GM21723 (cell line): ENCODE data around the gene ACVRL1.

Source experiments
- ATAC-seq: cut with Tn5 transposase; IDR thresholded peaks from one replicate; pipeline ENCODE4 v1.9.1; 2021; ENCODE audit warnings: mild to moderate bottlenecking, moderate library complexity; ENCODE audit not compliant: unreplicated experiment

ACVRL1 gene

GRCh38 chr12:51896236-51896635 is 11.1 kb upstream of the ACVRL1 start:
- ATAC-seq: no peak

DNA sequence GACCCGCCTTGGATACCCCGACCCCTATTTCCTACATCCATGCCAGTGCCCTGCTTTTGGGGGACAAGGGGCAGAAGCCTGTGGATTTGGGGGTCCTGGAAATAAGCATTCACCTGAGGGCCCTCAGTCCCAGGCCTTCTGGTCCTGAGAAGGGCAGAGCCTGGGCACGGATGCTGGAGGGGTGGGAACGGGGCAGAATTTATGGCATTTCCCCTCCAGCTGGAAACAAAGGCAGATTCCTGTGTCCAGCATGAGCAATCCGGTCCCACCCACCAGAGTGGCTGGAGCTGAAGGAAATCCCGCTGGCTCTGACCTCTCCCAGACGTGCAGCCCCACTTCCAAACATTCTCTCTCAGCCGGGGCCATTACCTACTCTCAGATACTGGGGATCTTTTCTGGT is 10.1 kb upstream of the ACVRL1 start:
- ATAC-seq: no peak

- no peak for ATAC-seq
Observed at GRCh38 chr12:51898506-51898905, 8.8 kb upstream of the ACVRL1 start.

DNA sequence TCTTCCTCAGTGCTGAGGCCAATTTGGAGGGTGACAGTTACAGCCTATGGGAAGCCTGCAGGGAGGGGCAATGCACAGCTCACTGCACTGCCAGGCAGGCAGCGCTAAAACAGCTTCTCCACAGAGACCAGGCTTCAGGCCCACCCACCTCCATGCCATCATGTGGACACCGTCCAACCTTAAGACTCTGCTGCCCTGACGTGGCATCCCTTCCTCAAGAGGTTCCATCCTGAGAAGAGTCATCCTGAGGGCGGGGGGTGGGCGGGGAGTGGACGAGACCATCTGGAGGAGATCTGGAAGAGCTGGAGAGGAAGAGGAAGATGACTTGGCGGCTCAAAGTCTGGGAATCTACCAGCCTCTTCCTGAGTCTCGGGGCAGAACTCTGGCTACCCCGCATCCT is 8.4 kb upstream of the ACVRL1 start:
- ATAC-seq: no peak

- ATAC-seq: no peak
Observed at GRCh38 chr12:51900323-51900889, 6.9 kb upstream of the ACVRL1 start.

DNA sequence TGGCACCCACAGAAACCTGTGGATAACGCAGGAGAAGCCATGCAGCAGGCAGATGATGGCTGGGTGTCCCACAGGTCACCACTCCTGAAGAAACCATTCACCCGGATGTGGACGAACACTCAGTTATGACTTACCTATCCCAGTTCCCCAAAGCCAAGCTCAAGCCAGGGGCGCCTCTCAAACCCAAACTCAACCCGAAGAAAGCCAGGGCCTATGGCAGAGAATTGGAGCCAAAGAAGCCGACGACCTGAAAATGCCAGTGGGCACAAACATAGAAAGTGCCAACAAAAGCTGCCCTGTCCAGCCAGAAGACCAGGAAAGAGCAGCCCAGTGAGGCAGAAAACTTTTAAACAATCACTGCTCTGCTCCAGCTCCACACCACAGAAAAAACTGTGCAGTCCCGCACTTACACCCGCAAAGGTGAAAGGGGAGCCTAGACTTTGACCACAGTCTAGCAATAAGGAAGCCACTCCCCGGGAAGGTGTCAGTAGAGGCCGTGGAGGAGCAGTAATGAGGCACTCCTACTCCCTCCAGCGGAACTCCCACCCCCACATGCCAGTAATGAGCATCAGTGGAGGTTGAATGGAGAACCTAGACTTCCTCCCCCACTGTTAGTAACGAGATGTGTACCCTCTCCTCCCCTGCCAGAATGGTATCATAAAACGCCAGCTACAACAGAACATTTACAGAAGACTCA is 6.0 kb upstream of the ACVRL1 start:
- no peak for ATAC-seq

DNA sequence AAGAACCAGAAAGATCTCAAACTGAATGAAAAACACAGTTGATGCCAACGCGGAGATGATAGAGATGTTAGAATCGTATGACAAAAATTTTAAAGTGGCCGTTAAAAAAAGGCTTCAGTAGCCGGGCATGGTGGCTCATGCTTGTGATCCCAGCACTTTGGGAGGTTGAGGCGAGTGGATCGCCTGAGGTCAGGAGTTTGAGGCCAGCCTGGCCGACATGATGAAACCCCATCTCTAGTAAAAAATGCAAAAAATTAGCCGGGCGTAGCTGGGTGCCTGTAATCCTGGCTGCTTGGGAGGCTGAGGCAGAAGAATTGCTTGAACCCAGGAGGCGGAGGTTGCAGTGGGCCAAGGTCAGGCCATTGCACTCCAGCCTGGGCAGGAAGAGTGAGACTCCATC is 5.4 kb upstream of the ACVRL1 start:
- ATAC-seq: no peak

DNA sequence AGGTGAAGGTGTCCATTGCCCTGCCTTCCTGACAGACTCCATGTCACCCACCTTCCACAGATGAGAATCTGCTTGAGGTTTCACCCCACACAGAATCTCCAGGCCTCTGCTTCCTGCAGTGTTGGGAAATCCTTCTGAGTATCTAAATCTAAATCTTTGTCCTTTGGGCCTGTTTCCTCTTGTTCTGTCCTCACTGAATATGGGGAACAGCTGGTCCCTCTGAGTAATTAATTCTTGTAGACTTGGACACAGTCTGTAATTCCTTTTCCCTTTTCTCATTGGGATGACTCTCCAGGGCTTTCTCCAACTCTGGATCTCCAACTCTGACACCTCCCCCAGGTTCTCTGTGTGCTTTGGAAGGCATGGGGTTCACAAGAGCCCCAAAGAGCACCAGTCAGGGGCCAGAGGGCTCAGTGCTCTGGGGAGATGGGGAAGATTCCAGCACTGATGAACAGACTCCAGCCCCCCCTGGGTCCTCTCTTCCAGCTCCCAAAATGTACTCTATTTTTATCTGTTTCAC is 2.3 kb upstream of the ACVRL1 start:
- ATAC-seq: no peak

DNA sequence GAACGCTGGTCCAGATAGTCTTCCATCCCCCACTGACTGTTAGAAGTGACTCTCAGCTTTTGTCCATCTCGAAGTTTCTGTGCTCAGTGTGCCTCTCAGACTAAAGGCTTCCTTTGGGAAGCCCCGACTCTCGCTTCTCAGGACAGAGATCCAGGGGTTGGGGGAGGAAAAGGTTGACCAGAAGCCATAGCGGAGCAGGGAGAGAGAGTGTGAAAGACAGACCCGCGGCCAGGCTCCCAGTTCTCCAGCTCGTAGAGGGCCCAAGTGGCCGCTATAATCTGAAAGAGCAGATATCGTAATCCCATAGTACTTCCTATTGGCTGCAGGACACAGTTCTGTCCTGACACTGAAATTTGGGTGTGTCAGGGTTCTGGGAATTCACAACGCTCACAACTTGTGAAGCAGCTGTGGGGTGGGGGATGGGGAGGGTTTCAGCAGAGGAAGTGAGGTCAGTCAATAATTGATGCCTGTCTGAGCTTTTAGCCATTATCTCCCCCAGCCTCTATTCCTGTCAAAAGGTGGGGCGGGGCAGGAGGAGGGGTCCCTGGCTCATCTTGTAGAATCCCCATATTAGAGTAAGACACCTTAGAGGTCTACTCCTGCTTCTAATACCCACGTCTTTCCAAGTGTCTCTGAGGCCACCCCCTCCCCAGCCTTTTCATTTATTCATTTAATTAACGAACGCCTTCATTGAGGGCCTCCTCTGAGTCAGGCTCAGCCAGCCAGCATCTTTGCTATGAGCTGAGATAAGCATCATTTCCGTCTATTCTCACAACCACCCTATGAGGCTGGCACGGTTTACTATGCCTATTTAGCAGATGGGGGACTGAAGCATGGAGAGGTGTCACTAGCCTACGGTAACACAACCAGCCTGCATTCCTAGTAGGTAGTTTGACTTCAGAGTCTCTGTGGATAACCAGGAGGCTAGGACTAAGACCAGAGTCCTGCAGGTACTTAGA is 1.6 kb upstream of the ACVRL1 start:
- no peak for ATAC-seq

DNA sequence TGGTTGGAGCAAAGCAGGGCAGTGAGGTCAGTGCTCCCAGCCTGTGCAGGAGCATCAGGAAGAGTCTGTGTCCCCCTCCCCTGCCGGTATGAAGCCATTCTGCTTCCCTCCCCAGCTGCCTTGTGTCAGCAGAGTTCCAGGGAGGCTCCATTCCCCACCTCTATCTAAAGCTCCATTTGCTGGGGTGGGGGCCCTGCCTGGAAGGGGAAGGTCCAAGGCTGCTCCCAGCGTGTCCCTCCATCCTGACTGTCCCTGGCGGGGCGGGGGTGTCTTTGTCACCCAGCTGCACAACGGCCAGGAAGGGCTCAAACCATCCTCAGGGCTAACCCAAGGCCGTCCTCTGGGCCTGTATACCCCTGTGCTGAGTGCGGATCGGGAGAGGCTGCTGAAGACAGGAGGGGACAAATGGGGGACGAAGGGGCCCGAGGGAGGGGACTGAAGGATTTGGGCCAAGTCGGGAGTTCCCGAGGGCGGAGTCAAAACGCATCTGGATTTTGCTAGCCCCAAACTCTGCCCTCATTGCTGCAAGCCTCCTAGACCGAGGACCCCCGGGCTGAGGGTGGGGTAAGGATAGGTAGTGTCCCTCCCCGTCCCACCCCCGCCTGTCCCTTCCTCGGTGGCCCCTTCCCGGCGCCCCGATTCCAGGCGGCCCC is 748 bp upstream of the ACVRL1 start:
- no peak for ATAC-seq

- no peak for ATAC-seq
Observed at GRCh38 chr12:51907856-51908425, 637 bp downstream of the ACVRL1 start.

DNA sequence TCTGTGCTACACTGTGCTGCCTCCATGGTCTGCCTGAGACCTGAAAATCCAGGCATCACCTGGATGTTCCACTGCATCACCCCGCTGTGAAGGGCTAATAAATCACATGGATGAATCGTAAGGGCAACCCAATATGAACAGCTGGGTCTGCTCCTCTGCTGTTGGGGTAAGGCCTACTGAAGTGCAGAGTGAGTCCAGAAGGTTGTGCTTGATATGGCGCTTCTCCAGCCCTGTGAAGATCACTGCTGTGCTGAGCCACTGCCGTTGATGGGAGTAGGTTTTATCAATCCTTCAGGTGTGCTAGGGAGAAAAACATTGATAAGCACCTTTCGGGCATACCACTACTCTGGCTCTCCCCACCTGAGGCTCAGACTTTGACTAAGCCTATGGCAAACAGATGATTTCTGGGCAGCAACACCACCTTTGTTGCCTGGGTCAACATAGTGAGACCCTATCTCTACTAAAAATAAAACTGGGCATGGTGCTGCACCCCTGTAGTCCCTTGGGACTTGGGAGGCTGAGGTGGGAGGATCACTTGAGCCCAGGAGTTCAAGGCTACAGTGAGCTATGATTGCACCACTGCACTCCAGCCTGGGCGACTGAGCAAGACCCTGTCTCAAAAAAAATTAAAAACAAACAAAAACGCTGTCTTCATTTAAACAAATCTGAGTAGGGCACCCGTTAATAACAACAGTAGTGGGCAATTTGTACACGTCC is 1.7 kb downstream of the ACVRL1 start:
- ATAC-seq: no peak

- ATAC-seq: no peak
Observed at GRCh38 chr12:51910168-51910567, 2.9 kb downstream of the ACVRL1 start.

- ATAC-seq: no peak
Observed at GRCh38 chr12:51910691-51911090, 3.4 kb downstream of the ACVRL1 start.

GRCh38 chr12:51911307-51911706 is 4.0 kb downstream of the ACVRL1 start:
- no peak for ATAC-seq

GRCh38 chr12:51911788-51912711 is 4.7 kb downstream of the ACVRL1 start:
- no peak for ATAC-seq

GRCh38 chr12:51913071-51914033 is 6.0 kb downstream of the ACVRL1 start:
- no peak for ATAC-seq
